Fibroblast of lung (primary cell): ENCODE measurements around the gene PTPN21.

Experiments
- CTCF ChIP-seq, 2 donors: IDR thresholded peaks in 1 of 2; conservative IDR thresholded peaks in 1 of 2; 1 replicate in 1 of 2; 2 replicates in 1 of 2; pipeline ENCODE4 v1.5.1; 2011 to 2012; ENCODE audit warnings: low read length in 2 of 2, control low read depth in 1 of 2, inconsistent platforms in 1 of 2, low read depth in 1 of 2, mild to moderate bottlenecking in 1 of 2
- EZH2 ChIP-seq: IDR thresholded peaks from 2 replicates; pipeline ENCODE4 v1.5.1; 2012; ENCODE audit warnings: low read length, control low read depth, mild to moderate bottlenecking; ENCODE audit errors: missing control alignments

DNA sequence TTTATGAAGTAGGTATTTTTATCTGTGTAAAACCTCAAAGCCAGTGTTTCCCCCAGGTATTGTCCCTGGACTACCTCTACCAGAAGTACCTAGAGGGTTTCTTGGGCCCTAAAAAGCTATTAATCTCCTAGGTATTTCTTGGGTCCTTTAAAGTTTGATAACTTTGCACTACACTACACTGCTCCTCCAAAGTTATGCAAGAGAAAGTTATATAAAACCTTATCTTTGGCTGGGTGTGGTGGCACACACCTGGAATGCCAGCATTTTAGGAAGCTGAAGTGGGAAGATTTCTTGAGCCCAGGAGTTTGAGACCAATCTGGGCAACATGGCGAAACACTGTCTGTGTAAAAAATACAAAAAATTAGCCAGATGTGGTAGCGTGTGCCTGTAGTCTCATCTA lies 34.9 kb downstream of the PTPN21 start:
- TF ChIP-seq CTCF (conservative IDR thresholded peaks at IDR 0.05 in 1 of 2, IDR thresholded peaks at IDR 0.05 in 1 of 2; ENCODE audit: low read depth in 1 of 2, low read length in 2 of 2) (no peak), EZH2 (no peak)
